GM21515 (cell line): ENCODE measurements around the gene ANKH.
"Not testable (repeated sequence)": the region's sequence is repeated elsewhere in the genome, so short reads cannot be mapped to it uniquely, and the experiment has no call there.

Experiments
- ATAC-seq: cut with Tn5 transposase; IDR thresholded peaks from one replicate; pipeline ENCODE4 v1.9.1; 2021; ENCODE audit not compliant: unreplicated experiment

The ANKH gene

DNA sequence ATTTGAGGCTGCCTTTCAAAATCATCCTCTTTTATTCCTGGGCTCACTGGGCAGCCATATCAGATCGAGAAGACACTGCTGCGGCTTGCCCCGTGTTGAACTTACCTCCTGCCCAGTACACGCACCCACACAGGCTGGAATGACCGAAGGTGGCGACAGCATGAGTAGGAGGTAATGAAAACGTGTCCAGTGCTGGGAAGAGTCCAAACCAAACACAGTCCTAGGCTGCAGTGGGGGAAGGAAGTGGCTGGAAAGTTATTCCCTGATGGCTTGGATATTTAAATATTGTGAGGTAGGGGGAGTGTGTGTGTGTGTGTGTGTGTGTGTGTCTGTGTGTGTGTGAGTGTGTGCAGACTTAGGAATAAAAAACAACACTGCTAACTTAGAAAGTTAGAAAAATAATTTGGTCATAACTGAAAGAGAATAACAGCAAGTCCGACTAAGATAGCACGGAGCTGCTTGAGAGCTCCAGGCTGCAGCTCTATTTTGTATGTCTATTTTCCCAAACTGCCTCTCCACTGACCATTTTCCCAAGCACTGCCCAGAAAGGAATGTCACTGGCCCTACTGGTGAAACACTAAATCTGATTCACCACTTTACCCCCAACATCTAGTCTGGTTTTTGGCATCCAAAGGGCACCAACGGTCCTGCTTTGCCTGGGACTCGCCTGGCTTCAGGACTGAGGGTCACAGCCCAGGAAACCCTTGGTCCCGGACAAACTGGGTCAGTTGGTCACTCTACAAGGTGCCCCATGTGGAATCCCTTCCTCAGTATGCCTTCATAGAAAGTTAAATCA, 41.2 kb downstream of the ANKH start:
- ATAC-seq: no peak

GRCh38 chr5:14829396-14829795, 42.2 kb downstream of the ANKH start:
- ATAC-seq: no peak

- no peak for ATAC-seq
These were observed 44.9 kb downstream of the ANKH start for GRCh38 chr5:14826714-14827113.

- ATAC-seq: no peak
These were observed 45.6 kb downstream of the ANKH start for GRCh38 chr5:14825977-14826376.

DNA sequence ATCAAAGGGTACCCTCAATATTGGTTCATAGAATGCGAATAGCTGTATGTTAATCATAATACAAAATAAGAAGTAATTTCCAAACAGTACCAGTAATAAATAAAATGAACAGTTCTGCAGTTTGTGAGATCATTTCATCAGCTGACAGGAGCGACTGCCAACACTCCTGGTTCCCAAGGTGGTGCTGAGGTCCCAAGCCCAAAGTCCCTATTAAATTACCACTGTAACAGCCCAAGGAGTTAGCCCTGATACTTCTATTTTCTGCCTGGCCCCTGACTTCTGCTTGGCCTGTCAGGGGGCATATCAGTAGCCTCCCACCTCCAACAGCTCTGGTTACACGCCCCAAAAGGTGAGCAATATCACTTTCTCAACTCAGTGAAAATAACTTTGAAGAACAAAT, 47.1 kb downstream of the ANKH start:
- ATAC-seq: no peak

DNA sequence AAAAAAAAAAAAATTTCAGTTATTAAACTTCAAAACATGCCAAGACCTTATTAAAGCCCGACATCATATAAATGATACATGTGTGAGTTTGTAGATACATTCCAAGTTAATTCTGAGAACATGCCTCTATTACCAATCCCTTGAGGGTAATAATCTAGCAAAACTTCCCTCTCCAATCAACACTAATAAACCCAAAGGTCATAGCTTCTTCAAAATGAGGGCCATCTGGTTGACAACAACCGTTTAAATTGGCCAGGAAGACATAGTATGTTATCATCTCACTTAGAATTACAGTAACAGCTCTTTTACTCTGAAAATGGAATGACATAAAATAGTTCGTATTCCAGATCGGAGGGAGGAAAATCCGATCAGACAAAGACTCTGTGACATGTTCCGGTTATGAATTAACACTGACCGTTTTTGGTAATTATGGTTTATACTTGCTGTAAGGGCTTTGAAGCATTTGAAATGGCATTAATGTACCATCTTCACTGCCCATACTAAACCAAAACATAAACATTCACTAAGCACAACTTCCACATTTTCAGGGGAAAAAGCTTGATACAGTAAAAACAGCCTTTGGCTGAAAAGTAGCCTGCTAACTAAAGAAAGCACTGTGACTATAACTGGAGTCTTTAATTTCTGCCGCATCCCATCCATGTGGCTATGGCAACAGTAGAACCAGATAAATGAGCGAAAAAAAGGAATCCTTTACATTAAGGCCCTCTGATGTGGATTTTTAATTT, 50.3 kb downstream of the ANKH start:
- ATAC-seq: no peak

DNA sequence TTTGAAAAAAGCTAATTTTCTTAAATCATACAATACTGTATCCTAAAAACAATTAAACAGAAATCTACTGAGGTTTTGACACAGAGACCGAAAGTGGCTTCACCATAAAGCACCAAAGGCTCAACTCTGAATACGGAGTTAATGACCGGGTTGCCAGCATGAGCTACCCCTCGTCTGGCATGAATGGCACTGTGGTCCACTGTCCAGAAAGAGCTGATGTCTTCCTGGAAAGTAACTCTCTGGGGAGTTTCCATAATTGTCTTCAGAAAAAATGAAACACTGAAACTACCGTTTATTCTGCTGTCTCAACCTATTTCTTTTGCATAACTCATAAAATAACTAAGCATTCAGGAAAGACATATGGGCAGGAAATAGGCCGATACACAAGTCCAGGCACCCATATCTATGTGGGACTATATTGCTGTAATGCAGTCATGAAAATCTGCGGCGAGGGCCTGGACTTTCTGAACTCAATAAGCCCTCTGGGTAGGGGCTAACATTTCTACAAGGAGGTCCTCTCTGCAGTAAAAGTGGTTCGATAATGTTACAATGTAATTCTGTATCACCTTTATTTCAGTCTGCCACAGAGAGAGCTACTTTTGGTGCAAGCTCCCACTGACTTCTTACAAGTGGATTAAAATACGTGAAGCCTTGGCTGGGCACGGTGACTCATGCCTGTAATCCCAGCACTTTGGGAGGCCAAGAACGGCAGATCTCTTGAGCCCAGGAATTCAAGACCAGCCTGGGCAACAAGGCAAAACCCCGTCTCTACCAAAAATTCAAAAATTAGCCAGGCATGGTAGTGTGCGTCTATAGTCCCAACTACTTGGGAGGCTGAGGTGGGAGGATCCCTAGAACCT, 52.4 kb downstream of the ANKH start:
- ATAC-seq: no peak

DNA sequence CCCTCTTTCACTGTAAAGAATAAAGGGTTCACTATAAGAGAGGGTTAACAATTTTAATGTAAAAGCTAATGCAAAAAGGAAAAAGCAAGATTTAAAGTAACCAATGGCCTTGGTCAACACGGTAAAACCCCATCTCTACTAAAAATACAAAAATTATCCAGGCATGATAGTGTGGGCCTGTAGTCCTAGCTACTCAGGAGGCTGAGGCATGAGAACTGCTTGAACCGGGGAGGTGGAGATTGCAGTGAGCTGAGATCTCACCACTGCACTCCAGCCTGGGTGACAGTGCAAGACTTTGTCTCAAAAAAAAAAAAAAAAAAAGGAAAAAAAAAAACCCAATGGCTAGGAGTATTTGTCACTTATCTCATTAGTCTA, 53.8 kb downstream of the ANKH start:
- not testable (repeated sequence) for ATAC-seq

DNA sequence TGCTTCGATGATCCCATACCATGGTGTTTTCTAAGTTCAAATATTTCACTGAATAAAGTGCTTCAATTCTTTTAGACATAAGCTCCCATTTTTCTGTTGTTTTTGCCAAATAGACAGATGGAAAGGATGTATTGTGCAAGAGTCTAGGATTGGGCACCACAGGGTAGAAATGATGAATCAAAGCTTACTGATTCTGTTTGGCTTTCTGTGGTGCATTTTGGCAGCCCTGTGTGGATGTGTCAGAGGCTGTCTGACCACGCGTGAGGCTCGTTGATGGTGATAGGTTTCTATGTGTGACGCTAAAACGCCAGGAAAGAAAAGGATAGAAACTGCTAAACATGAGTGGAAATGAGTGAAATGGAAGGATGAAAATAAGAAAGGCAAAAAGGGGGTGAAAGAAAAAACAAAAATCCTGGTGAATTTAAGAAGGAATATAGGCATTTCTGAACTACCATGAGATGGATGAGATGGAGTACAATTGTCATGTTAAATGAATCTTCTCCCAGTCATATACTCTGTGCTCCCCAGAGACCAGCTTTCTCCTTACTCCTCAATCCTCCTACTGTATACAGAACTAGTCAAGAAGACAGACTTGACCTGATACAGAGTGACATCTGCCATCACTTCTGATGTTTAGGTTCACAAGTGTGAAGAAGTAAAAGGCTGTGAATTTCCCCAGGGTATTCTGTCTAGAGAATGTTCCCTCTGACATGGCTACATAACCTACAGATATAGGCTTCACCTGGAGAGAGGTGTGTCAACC, 54.4 kb downstream of the ANKH start:
- ATAC-seq: no peak

GRCh38 chr5:14816374-14816998, 55.1 kb downstream of the ANKH start:
- ATAC-seq: no peak

- ATAC-seq: no peak
These were observed 57.8 kb downstream of the ANKH start for GRCh38 chr5:14813747-14814146.

DNA sequence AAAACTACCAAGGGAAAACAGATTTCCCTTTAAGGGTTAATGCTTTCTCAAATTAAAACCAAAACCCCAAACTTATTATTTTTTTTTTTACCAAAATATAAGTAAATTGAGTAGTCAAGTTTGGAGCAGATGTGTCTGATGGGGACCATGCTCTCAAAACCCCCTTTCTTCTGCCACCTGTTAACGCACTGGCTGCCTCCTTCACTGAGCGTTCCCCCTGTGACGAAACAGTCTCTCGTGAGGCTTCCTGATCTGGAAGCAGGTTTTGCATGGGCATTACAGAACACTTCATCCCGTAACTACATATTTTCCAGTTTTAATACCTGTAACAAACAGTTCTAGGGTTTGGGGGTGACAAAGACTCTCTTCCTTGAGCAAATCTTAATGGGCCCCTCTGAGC, 59.4 kb downstream of the ANKH start:
- no peak for ATAC-seq

- ATAC-seq: no peak
These were observed 60.5 kb downstream of the ANKH start for GRCh38 chr5:14810928-14811572.

DNA sequence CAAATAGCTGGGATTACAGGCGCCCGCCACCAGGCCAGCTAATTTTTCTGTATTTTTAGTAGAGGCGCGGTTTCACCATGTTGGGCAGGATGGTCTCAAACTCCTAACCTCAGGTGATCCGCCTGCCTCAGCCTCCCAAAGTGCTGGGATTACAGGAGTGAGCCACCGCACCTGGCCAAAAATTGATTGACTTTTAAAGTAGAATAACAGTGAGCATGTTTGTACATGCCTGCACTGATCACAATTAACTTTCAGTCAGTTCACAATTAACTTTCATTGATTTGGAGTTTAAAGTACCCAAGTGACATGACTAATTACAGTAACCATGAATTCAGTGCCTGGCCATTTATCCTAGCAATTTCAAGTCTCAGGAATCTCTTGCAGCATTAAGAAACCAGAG, 61.3 kb downstream of the ANKH start:
- no peak for ATAC-seq

DNA sequence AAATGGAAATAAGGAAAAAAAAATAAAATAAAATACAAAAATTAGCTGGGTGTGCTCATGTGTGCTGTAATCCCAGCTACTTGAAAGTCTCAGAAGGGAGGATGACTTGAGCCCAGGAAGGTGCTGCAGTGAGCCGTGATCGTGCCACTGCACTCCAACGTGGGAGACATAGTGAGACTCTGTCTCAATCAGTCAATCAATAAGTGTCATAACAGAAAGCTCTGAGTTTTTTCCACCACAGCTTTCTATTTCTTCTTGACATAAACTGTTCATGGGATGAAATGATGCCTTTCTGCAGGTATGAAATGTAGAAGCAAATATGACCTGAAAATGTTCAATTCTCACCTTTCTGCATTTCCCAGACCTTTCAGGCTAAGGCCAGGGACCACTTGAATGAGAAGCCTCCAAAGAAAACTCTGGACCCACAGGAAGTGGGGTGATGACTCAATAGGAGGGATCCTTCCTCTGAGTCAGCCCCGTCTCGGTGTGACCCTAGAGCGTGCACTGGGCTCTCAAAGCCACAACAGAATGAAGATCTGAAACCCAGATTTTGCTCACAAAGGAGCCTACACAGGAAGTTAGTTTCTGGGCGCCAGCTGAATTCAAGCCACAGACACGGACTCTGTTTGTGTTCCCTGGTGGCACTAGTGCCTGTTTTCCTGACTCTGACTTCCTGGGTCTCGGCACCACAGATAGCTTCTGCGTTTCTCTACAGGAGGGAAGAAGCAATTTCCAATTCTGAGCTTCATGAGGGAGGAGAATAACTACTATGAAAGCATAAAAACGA, 62.0 kb downstream of the ANKH start:
- ATAC-seq: peak; percentile 99

DNA sequence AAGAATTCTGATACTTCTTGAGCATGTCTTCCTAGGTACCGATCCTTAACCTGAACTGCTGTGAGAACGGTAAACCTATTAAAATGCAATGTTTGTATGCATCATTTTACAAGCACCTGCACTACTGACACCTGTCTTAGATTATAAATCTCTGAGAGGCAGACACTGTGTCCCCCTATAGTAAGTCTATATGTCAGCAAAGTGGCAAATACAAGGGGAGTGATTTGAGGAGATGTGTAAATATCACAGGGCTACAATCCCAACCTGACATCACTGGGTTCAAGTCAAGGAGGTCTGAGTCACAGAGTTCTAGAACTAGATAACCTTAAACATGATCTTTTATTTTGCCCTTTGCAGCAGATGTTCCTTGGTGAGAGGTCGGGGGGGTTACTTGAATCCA, 64.1 kb downstream of the ANKH start:
- ATAC-seq: no peak

DNA sequence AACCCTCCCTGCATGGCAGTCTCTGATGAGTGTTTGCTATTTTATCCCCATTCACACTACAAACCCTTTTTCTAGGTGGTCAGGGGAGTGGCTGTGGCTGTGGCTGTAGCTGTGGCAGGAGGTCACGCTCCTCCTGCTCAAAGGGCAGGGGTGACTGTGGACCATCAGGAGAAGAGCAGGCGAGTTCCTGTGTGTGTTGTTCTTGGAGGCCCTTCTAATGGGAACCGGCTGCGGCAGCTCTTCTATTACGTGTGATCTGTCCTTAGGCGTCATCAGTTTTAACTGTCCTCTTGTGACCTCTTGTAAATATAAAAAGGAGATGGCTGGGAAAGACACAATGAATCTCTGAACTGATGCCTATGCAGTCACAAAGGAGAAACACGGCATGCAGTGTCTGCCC, 65.1 kb downstream of the ANKH start:
- ATAC-seq: no peak

DNA sequence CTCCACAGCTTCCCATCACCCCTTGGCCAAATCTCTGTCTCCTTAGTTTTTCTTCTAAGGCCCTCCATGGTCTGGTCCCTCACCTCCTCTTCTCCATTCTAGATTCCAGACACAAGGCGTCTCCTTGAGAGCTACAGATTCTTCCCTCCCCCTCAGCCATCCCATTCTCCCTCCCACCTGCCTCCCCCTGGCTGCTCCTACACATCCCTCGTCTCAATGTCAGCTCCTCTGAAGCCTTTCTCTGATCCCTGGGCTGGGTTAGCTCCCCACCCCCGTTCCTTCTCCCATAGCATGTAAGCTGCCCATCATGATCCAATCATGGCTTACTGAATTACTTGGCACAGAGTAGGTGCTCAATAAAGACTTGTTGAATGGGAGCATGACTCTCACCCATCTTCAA, 69.0 kb downstream of the ANKH start:
- ATAC-seq: no peak

DNA sequence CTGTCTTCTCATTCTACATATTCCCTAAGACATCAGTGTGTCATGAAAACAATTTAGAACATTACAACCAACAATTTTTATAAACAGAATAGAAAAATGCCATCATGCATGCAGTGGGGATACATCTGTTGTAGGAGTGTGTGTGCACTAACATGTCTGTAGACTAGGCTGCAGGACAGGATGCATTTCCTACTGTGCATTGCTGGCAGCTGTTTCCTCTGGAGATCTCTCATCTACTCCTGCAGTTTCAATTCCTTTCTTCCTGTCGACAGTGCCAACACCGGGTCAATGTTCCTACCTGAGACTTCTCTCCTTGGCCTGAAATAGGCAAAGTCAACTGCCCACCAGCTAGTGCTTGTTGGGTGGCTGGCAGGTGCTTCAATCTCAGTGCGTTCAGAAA, 69.8 kb downstream of the ANKH start:
- no peak for ATAC-seq
